Smooth muscle cell (in vitro differentiated cells): ENCODE measurements around the gene GPR82. TPM values are rescaled to one million over a fixed set of nuclear protein-coding genes. Genes with fewer than 3 reads are reported as not detected.

ENCODE experiments used
- DNase-seq: peaks from one replicate; lab custom pipeline; 2025; ENCODE audit not compliant: unreplicated experiment; lab: John Stamatoyannopoulos, UW
- H2AFZ ChIP-seq: fragments of 200-600 bp; sonication (generic); 2 replicates; pipeline ENCODE4 v1.6.0; 2016; ENCODE audit warnings: antibody characterized with exemption, low read depth, mild to moderate bottlenecking
- H3F3A ChIP-seq: fragments of 200-600 bp; sonication (generic); 2 replicates; pipeline ENCODE4 v1.6.0; 2017; ENCODE audit warnings: antibody characterized with exemption, low read depth
- H3K27ac ChIP-seq: fragments of 200-600 bp; sonication (generic); 2 replicates; pipeline ENCODE4 v1.5.1; 2016; ENCODE audit warnings: low read depth, mild to moderate bottlenecking
- H3K27me3 ChIP-seq: fragments of 200-600 bp; sonication (generic); 2 replicates; pipeline ENCODE4 v1.6.1; 2016; ENCODE audit warnings: low read depth, mild to moderate bottlenecking
- H3K36me3 ChIP-seq: fragments of 200-600 bp; sonication (generic); 2 replicates; pipeline ENCODE4 v1.5.1; 2016; ENCODE audit warnings: low read depth
- H3K4me1 ChIP-seq: fragments of 200-600 bp; sonication (generic); 2 replicates; pipeline ENCODE4 v1.5.1; 2016; ENCODE audit warnings: low read depth
- H3K4me2 ChIP-seq: fragments of 200-600 bp; sonication (generic); 2 replicates; pipeline ENCODE4 v1.6.0; 2016; ENCODE audit warnings: mild to moderate bottlenecking
- H3K4me3 ChIP-seq: fragments of 200-600 bp; sonication (generic); 2 replicates; pipeline ENCODE4 v1.5.1; 2016; ENCODE audit warnings: mild to moderate bottlenecking
- H3K79me2 ChIP-seq: fragments of 200-600 bp; sonication (generic); 2 replicates; pipeline ENCODE4 v1.6.0; 2016; ENCODE audit warnings: low read depth, mild to moderate bottlenecking
- H3K9ac ChIP-seq: fragments of 200-600 bp; sonication (generic); 2 replicates; pipeline ENCODE4 v1.6.0; 2016; ENCODE audit warnings: low read depth
- H3K9me3 ChIP-seq: fragments of 200-600 bp; sonication (generic); replicated peaks from 2 replicates; pipeline ENCODE4 v1.5.1; 2016; ENCODE audit warnings: low read depth
- H4K20me1 ChIP-seq: fragments of 200-600 bp; sonication (generic); 2 replicates; pipeline ENCODE4 v1.6.0; 2016; ENCODE audit warnings: low read depth
- CTCF ChIP-seq: fragments of 200-600 bp; sonication (generic); IDR thresholded peaks from 2 replicates; pipeline ENCODE4 v1.5.1; 2017; ENCODE audit warnings: borderline replicate concordance, mild to moderate bottlenecking, antibody characterized with exemption; ENCODE audit not compliant: insufficient read depth, poor library complexity, severe bottlenecking
- WGBS: methylation state at CpG from one replicate; pipeline ENCODE4 v1.1.7; 2016; ENCODE audit warnings: low lambda C conversion rate; 5-methylcytosine and 5-hydroxymethylcytosine counted together
- polyA plus RNA-seq: library from polyadenylated mRNA; unstranded; fragments of >200 nt; fragmentation: Nextera tagmentation; extraction: Ambion mirVana; gene quantifications from 2 replicates; pipeline ENCODE4 v1.2.1, GENCODE V29; 2016
- total RNA-seq: library from RNA; depleted of rRNA; stranded (reverse); fragments of >200 nt; gene quantifications from 2 replicates; pipeline ENCODE4 v1.2.3, GENCODE V29; 2014

The GPR82 gene
- total and polyA plus RNA-seq, 2 experiments from 2014 or later, result 0.11 TPM; not detected in 1

DNA sequence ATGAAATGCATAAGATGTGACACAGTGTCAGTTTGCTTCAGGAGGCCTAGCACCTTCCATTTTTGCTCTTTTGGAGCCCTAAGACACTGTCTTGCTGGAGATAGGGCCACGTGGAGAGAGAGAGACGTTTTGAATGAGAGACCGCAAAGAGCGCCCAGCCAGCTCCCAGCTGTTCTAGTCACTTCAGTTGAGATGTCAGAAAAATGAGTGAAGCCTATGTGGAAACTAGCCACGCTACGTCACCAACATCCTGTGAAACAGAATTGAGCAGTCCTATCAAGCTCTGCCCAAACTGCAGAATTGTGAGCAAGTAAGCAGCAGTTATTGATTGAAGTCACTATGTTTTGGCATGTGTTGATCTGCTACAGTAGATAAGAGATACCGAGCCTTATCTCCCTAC, 13.1 kb downstream of the GPR82 start:
- no peak for DNase-seq
- Histone ChIP-seq H3K9ac (no peak overlapping the region), H3K79me2 (no peaks in the 10 kb centered on the region), H3K27ac (no peak overlapping the region), H3K4me2 (no peak overlapping the region), H3K4me1 (peaks cover 3% of the 10 kb centered on the region), H2AFZ (no peak overlapping the region), H4K20me1 (no peaks in the 10 kb centered on the region), H3K27me3 (no peaks in the 10 kb centered on the region), H3K9me3 (peaks cover 4% of the 10 kb centered on the region), H3F3A (no peaks in the 10 kb centered on the region), H3K36me3 (no peaks in the 10 kb centered on the region), H3K4me3 (no peak overlapping the region)
- 74% methylated on average over 7 of the region's 7 CpGs for WGBS
- no peak for TF ChIP-seq CTCF

- WGBS, result 90% methylated on average over 1 of the region's 1 CpG
Measured at GRCh38 chrX:41739871-41740270, 15.9 kb downstream of the GPR82 start.

GRCh38 chrX:41750716-41751115, 26.7 kb downstream of the GPR82 start:
- no peak overlapping the region for H3K27ac ChIP-seq
- no peak for TF ChIP-seq CTCF
- no peak for DNase-seq
- WGBS, result 73% methylated on average over 3 of the region's 3 CpGs
- H2AFZ ChIP-seq, result no peak overlapping the region
- H4K20me1 ChIP-seq, result peaks cover 13% of the 10 kb centered on the region
- no peaks in the 10 kb centered on the region for H3K79me2 ChIP-seq
- no peaks in the 10 kb centered on the region for H3K36me3 ChIP-seq
- H3K4me1 ChIP-seq, result no peaks in the 10 kb centered on the region
- no peak overlapping the region for H3K4me2 ChIP-seq
- H3F3A ChIP-seq, result no peaks in the 10 kb centered on the region
- H3K9ac ChIP-seq, result no peak overlapping the region
- no peaks in the 10 kb centered on the region for H3K27me3 ChIP-seq
- no peak overlapping the region for H3K4me3 ChIP-seq
- no peaks in the 10 kb centered on the region for H3K9me3 ChIP-seq

More at GRCh38 chrX:41739871-41740270, 15.9 kb downstream of the GPR82 start:
- Histone ChIP-seq H3K4me3 (no peak overlapping the region), H3K27ac (no peak overlapping the region), H3K79me2 (no peaks in the 10 kb centered on the region), H3K9me3 (peaks cover 4% of the 10 kb centered on the region), H3K27me3 (no peaks in the 10 kb centered on the region), H3K9ac (no peak overlapping the region), H2AFZ (no peak overlapping the region), H3K4me1 (no peaks in the 10 kb centered on the region), H4K20me1 (no peaks in the 10 kb centered on the region), H3F3A (no peaks in the 10 kb centered on the region), H3K36me3 (no peaks in the 10 kb centered on the region), H3K4me2 (no peak overlapping the region)
- TF ChIP-seq CTCF, result no peak
- DNase-seq, result no peak

DNA sequence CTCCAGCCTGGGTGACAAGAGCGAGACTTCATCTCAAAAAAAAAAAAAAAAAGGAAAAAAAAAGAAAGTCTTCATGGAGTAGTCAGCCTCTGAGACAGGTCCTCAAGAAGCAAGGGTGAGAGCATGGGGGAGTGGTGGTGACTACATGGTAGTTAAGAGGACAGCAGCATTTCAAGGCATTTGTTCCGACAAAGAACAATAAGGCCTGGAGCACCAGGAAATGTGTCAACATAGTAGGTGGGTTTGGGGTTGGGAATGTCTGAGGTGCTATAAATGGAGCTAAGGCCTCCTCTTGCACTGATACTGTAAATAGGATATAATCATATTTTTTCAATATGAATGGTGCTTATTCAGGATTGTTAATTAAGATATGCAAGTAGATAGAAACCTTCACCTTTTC, 34.4 kb downstream of the GPR82 start:
- H3K4me1 ChIP-seq, result no peaks in the 10 kb centered on the region
- H3K79me2 ChIP-seq, result no peaks in the 10 kb centered on the region
- 73% methylated on average over 2 of the region's 2 CpGs for WGBS
- no peak overlapping the region for H2AFZ ChIP-seq
- peaks cover 52% of the 10 kb centered on the region for H4K20me1 ChIP-seq
- H3K27me3 ChIP-seq, result no peaks in the 10 kb centered on the region
- H3K9ac ChIP-seq, result no peak overlapping the region
- no peak for TF ChIP-seq CTCF
- H3F3A ChIP-seq, result no peaks in the 10 kb centered on the region
- no peaks in the 10 kb centered on the region for H3K36me3 ChIP-seq
- no peaks in the 10 kb centered on the region for H3K9me3 ChIP-seq
- DNase-seq, result no peak
- no peak overlapping the region for H3K27ac ChIP-seq
- no peak overlapping the region for H3K4me3 ChIP-seq
- no peak overlapping the region for H3K4me2 ChIP-seq
